Parathyroid adenoma (tissue), 2 donors: ENCODE results near the gene KLRC2.
"Not testable (repeated sequence)": the region's sequence is repeated elsewhere in the genome, so short reads cannot be mapped to it uniquely, and the experiment has no call there.

Experiments used
- H2AFZ ChIP-seq: fragments of 300-600 bp; sonication (generic); one replicate; pipeline ENCODE4 v1.7.0; 2017; ENCODE audit warnings: antibody characterized with exemption, mild to moderate bottlenecking
- H3K27ac ChIP-seq: fragments of 300-600 bp; sonication (generic); one replicate; pipeline ENCODE4 v1.7.0; 2017
- H3K27me3 ChIP-seq: fragments of 300-600 bp; sonication (generic); one replicate; pipeline ENCODE4 v1.7.0; 2017; ENCODE audit warnings: low read length; ENCODE audit not compliant: control insufficient read depth, insufficient read depth
- H3K36me3 ChIP-seq: fragments of 300-600 bp; sonication (generic); one replicate; pipeline ENCODE4 v1.7.0; 2017; ENCODE audit warnings: low read length; ENCODE audit not compliant: control insufficient read depth, insufficient read depth
- H3K4me1 ChIP-seq: fragments of 300-600 bp; sonication (generic); one replicate; pipeline ENCODE4 v1.7.0; 2017; ENCODE audit warnings: control low read depth
- H3K4me2 ChIP-seq: fragments of 300-600 bp; sonication (generic); one replicate; pipeline ENCODE4 v1.7.0; 2017; ENCODE audit warnings: low read length
- H3K4me3 ChIP-seq: fragments of 300-600 bp; sonication (generic); one replicate; pipeline ENCODE4 v1.7.0; 2017; ENCODE audit warnings: low read depth, low read length
- H3K79me2 ChIP-seq: fragments of 300-600 bp; sonication (generic); one replicate; pipeline ENCODE4 v1.7.0; 2017; ENCODE audit warnings: control low read depth
- H3K9ac ChIP-seq: fragments of 300-600 bp; sonication (generic); one replicate; pipeline ENCODE4 v1.7.0; 2017; ENCODE audit warnings: mild to moderate bottlenecking
- H3K9me3 ChIP-seq: fragments of 300-600 bp; sonication (generic); one replicate; pipeline ENCODE4 v1.7.0; 2017; ENCODE audit warnings: low read length; ENCODE audit not compliant: control insufficient read depth
- CTCF ChIP-seq: fragments of 300-600 bp; sonication (generic); IDR thresholded peaks from one replicate; pipeline ENCODE4 v1.7.0; 2017; ENCODE audit warnings: antibody characterized with exemption, mild to moderate bottlenecking
- donor health status: primary hyperparathyroidism.

Gene KLRC2

GRCh38 chr12:10398168-10398567, 37.6 kb downstream of the KLRC2 start:
- no peaks in the 10 kb centered on the region for H3K4me1 ChIP-seq
- no peaks in the 10 kb centered on the region for H3K36me3 ChIP-seq
- no peaks in the 10 kb centered on the region for H3K79me2 ChIP-seq
- H3K4me2 ChIP-seq = no peak overlapping the region
- no peak overlapping the region for H3K9ac ChIP-seq
- H3K9me3 ChIP-seq = no peaks in the 10 kb centered on the region
- no peak for TF ChIP-seq CTCF
- no peaks in the 10 kb centered on the region for H3K27me3 ChIP-seq
- H2AFZ ChIP-seq = no peak overlapping the region
- no peak overlapping the region for H3K27ac ChIP-seq
- H3K4me3 ChIP-seq = no peak overlapping the region

GRCh38 chr12:10397296-10397695, 38.5 kb downstream of the KLRC2 start:
- no peak for TF ChIP-seq CTCF
- no peaks in the 10 kb centered on the region for H3K9me3 ChIP-seq

GRCh38 chr12:10396176-10396575, 39.6 kb downstream of the KLRC2 start:
- not testable (repeated sequence) for H3K79me2 ChIP-seq, H3K27me3 ChIP-seq

More at GRCh38 chr12:10397296-10397695, 38.5 kb downstream of the KLRC2 start:
- H3K4me1 ChIP-seq = no peaks in the 10 kb centered on the region
- no peak overlapping the region for H3K27ac ChIP-seq
- H3K36me3 ChIP-seq = no peaks in the 10 kb centered on the region
- H3K4me2 ChIP-seq = no peak overlapping the region
- no peak overlapping the region for H2AFZ ChIP-seq
- no peak overlapping the region for H3K4me3 ChIP-seq
- no peaks in the 10 kb centered on the region for H3K79me2 ChIP-seq
- no peaks in the 10 kb centered on the region for H3K27me3 ChIP-seq
- no peak overlapping the region for H3K9ac ChIP-seq

GRCh38 chr12:10395390-10395998, 40.3 kb downstream of the KLRC2 start:
- Histone ChIP-seq H3K9me3 (no peaks in the 10 kb centered on the region), H3K4me1 (no peaks in the 10 kb centered on the region), H3K9ac (no peak overlapping the region), H2AFZ (no peak overlapping the region), H3K79me2 (no peaks in the 10 kb centered on the region), H3K36me3 (no peaks in the 10 kb centered on the region), H3K27me3 (no peaks in the 10 kb centered on the region), H3K27ac (no peak overlapping the region), H3K4me2 (no peak overlapping the region), H3K4me3 (no peak overlapping the region)
- no peak for TF ChIP-seq CTCF

More at GRCh38 chr12:10396176-10396575, 39.6 kb downstream of the KLRC2 start:
- H3K9ac ChIP-seq, H3K9me3 ChIP-seq, H3K4me3 ChIP-seq, H3K4me1 ChIP-seq, H2AFZ ChIP-seq, H3K27ac ChIP-seq, H3K36me3 ChIP-seq, H3K4me2 ChIP-seq: not testable (repeated sequence)

GRCh38 chr12:10394531-10395152, 41.2 kb downstream of the KLRC2 start:
- not testable (repeated sequence) for H3K4me1 ChIP-seq, H2AFZ ChIP-seq, H3K27ac ChIP-seq

GRCh38 chr12:10393291-10393690, 42.5 kb downstream of the KLRC2 start:
- Histone ChIP-seq H3K4me2 (no peak overlapping the region), H3K27ac (no peak overlapping the region), H3K79me2 (no peaks in the 10 kb centered on the region), H3K9me3 (no peaks in the 10 kb centered on the region), H2AFZ (no peak overlapping the region), H3K36me3 (no peaks in the 10 kb centered on the region), H3K27me3 (no peaks in the 10 kb centered on the region), H3K9ac (no peak overlapping the region), H3K4me1 (no peaks in the 10 kb centered on the region), H3K4me3 (no peak overlapping the region)
- TF ChIP-seq CTCF = no peak

More at GRCh38 chr12:10394531-10395152, 41.2 kb downstream of the KLRC2 start:
- not testable (repeated sequence) for H3K27me3 ChIP-seq, H3K4me2 ChIP-seq, H3K9ac ChIP-seq, H3K4me3 ChIP-seq, H3K79me2 ChIP-seq, H3K9me3 ChIP-seq, H3K36me3 ChIP-seq
